ENCODE results near the gene APLNR.
A peak's percentile ranks its signal among the peaks of the same experiment; 100 is the strongest.

APLNR gene

DNA sequence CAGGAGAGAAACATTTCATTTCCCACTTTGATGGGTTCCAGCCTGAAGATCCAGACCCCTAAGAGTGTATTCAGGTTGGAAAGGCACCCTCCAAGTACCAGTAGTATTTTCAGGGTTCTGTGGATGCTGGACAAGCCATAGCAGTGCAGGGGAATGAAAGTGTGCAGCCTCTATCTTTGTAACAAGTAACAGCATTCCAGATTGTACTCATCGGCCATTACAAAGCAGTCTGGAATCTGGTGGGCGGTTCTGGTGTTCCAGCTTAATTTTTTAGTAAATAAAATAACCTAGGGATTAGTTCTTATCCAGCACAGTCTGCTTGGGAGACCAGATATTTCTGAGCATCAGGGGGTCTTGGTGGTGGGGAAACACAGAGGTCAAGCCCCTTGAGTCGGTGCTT, 22.6 kb downstream of the APLNR start:
- DNase-seq = no peak

GRCh38 chr11:57214098-57214417, 23.0 kb downstream of the APLNR start:
- no peak for DNase-seq

DNA sequence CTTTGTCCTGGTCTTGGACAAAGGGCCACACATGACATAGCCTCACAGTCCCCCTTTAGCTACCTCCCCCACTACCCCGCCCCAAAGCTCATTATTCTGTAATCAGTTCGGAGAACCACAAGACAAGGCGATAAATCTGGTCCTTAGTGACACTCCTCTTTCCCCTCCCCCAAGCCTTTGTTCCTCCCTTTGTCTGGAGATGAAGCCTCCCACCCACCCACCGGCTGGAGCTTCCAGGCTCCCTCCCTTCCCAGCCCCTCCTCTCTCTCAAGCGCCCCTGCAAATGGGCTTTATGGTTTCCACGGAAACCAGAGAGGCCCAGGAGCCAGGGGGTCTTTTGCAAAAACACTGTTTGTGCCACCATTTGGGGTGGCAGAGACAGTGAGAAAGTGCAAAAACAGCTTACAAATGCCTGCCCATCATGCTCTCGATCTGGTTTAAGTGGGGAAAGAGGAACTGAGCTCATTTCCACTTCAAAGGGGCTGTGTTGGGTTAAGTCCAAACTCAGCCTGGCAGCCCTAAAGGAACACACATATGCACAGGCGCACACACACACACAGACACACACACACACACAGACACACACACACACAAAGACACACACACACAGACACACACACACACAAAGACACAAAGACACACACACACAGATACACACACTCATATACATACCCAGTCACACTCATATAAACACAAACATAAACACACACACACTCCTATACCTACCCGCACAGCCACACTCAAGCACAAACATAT, 23.5 kb downstream of the APLNR start:
- DNase-seq = peak; percentile 74

- no peak for DNase-seq
Observed at GRCh38 chr11:57210781-57211180, 26.3 kb downstream of the APLNR start.

DNA sequence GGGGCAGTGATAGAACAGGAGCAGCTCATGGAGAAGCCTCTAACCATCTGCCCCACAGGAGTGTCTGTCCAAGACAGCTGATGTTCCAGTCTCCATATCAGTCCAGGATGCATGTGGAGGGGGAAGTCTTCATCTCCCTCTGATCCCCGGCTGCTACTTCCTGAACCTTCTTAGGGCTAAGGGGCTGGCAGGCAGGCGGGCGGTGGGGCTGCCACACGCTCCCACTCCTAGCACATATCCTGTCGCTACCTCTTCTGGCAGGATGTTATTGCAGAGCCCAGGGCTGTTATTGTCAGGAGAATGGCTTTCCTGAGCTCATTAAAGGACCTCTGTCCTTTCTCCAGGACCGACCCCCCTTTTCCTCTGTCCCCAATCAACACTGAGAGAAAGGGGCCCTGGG, 29.9 kb downstream of the APLNR start:
- no peak for DNase-seq

DNA sequence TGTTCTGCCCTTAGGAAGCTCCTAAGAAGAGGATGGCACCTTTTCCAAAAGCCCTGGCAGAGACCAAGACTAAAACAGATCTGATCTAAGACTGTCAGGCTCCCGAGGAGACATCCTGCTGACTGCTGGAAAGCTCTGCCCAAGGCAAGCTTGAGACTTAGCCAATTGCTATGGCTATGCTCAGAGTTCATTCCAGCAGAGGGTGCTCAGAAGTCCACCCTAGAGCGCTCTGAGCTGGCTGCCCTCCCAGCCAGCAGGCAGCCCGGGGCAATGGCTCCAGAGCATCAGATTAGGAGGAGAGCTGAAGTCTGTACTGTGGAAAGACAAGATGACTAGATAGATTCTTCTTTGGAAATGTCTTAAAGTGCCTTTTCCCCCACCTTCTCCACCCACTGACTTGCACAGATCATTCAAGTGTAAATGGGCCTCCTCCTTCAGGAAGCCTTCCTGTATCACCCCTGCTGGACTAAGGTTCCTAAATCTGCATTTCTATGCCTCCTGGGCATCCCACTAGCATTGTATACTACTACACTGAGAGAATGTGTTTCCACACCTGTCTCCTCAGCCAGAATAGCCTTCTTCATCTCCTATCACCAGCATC, 31.9 kb downstream of the APLNR start:
- peak; percentile 12 for DNase-seq

- no peak for DNase-seq
Observed at GRCh38 chr11:57203882-57204480, 33.1 kb downstream of the APLNR start.

GRCh38 chr11:57203359-57203758, 33.7 kb downstream of the APLNR start:
- no peak for DNase-seq

DNA sequence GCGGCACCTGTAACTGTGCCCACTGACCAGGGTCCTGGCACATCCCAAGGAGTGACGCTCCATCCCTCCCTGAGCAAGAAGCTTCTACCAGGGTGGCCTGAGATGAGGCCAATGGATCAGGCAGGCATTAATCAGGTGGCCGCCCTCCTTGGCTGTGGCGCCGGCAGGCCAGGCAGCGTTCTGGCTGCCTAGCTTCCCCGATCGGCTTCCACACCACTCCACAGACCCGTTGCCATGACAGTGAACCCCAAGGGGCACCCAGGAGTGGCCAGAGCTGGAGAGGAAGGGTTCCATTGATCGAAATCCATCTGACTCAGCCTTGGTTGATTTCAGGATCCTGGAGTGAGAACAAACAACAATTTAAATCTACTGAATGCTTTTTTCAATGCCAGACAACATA, 34.8 kb downstream of the APLNR start:
- DNase-seq = no peak

- no peak for DNase-seq
Observed at GRCh38 chr11:57200917-57201316, 36.1 kb downstream of the APLNR start.

- DNase-seq = no peak
Observed at GRCh38 chr11:57199330-57199729, 37.7 kb downstream of the APLNR start.

DNA sequence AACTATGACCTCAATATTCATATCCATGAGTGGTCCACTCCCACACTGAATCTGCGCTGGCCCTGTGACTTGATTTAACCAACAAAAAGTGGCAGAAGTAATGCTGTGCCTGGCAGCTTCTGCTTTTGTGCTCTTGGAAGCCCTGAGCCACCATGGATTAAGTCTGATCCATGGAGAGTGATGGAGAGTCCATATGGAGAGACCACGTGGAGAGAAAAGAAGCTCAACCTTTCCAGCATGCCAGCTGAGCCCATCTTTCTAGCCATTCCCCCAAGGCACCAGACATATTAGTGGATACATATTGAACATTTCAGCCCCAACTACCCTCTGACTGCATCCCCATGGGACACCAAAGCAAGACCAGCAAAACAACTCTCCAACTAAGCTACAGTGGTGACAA, 39.3 kb downstream of the APLNR start:
- no peak for DNase-seq

- DNase-seq = no peak
Observed at GRCh38 chr11:57196596-57196995, 40.5 kb downstream of the APLNR start.

GRCh38 chr11:57192316-57192715, 44.7 kb downstream of the APLNR start:
- no peak for DNase-seq

GRCh38 chr11:57191311-57192219, 45.5 kb downstream of the APLNR start:
- DNase-seq = no peak

GRCh38 chr11:57190548-57190947, 46.5 kb downstream of the APLNR start:
- no peak for DNase-seq
